Stimulated activated naive B cell treated with anti-CD40 and anti-IgM and Interleukin-4, amounts not matched to agents 10 μg/mL and 1 μg/mL and 100 μg/mL, for 72 hours (primary cell): ENCODE results near the gene SYNGR1.
"Not testable (repeated sequence)": the region's sequence is repeated elsewhere in the genome, so short reads cannot be mapped to it uniquely, and the experiment has no call there.

Experiments
- ATAC-seq, 2 donors: fragments of 150-1000 bp; cut with Tn5 transposase; replicated peaks; 2 replicates each; pipeline ENCODE4 v1.10.0; 2021; ENCODE audit warnings: moderate library complexity in 1 of 2
- DNase-seq: peaks from one replicate; pipeline ENCODE4 v3.0.0; 2021
- H3K27ac Mint-ChIP-seq: one replicate; pipeline ENCODE4 v1.8.0; 2022; ENCODE audit warnings: mild to moderate bottlenecking, mixed read lengths
- H3K27me3 Mint-ChIP-seq, 2 donors: one replicate each; pipeline ENCODE4 v1.8.0; 2022; ENCODE audit warnings: mixed read lengths in 2 of 2
- H3K36me3 Mint-ChIP-seq, 2 donors: one replicate each; pipeline ENCODE4 v1.8.0; 2022; ENCODE audit warnings: mixed read lengths in 2 of 2, mild to moderate bottlenecking in 1 of 2
- H3K4me1 Mint-ChIP-seq, 2 donors: one replicate each; pipeline ENCODE4 v1.8.0; 2022; ENCODE audit warnings: mixed read lengths in 2 of 2, mild to moderate bottlenecking in 1 of 2
- H3K4me3 Mint-ChIP-seq, 2 donors: one replicate each; pipeline ENCODE4 v1.8.0; 2022; ENCODE audit warnings: mild to moderate bottlenecking in 2 of 2, mixed read lengths in 2 of 2, moderate library complexity in 1 of 2
- H3K9me3 Mint-ChIP-seq, 2 donors: one replicate each; pipeline ENCODE4 v1.8.0; 2022; ENCODE audit warnings: mixed read lengths in 2 of 2, mild to moderate bottlenecking in 1 of 2

SYNGR1 gene

GRCh38 chr22:39408807-39409206 lies 59.0 kb downstream of the SYNGR1 start:
- ATAC-seq = no peak
- H3K27ac Mint-ChIP-seq = no peak overlapping the region
- H3K9me3 Mint-ChIP-seq = no peaks in the 10 kb centered on the region
- H3K4me1 Mint-ChIP-seq = peaks cover 23 to 40% of the 10 kb centered on the region in 2 donors
- H3K27me3 Mint-ChIP-seq = no peaks in the 10 kb centered on the region
- H3K36me3 Mint-ChIP-seq = peaks cover 7 to 14% of the 10 kb centered on the region in 2 donors
- no peak for DNase-seq
- no peak overlapping the region for H3K4me3 Mint-ChIP-seq

DNA sequence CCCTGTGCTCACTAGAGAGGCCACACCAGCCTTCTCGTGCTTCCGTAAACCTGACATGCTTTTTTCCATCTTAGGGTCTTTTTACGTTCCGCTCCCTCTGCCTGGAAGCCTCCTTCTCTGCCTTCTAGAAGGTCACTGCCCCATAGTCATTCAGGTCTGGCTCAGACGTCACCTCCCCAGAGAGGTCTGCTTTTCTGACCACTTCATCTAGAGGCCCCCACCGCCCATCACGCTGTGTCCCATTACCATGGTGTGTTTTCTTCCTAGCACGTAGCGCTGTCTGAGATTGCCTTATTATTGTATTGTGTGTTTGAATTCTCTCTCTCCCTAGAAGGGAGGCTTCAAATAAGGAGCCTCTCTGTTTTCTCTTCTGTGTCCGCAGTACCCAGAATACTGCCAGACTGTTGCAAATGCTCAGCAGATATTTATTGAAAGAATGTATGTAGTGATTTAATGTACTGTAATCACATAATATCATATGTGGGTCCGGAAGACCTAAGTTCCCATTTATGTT lies 59.8 kb downstream of the SYNGR1 start:
- DNase-seq = no peak
- peaks cover 5 to 10% of the 10 kb centered on the region in 2 donors for H3K36me3 Mint-ChIP-seq
- no peak overlapping the region for H3K27ac Mint-ChIP-seq
- ATAC-seq = no peak
- H3K27me3 Mint-ChIP-seq = no peaks in the 10 kb centered on the region
- H3K4me1 Mint-ChIP-seq = peaks cover 27 to 46% of the 10 kb centered on the region in 2 donors
- no peaks in the 10 kb centered on the region for H3K9me3 Mint-ChIP-seq
- H3K4me3 Mint-ChIP-seq = no peak overlapping the region

DNA sequence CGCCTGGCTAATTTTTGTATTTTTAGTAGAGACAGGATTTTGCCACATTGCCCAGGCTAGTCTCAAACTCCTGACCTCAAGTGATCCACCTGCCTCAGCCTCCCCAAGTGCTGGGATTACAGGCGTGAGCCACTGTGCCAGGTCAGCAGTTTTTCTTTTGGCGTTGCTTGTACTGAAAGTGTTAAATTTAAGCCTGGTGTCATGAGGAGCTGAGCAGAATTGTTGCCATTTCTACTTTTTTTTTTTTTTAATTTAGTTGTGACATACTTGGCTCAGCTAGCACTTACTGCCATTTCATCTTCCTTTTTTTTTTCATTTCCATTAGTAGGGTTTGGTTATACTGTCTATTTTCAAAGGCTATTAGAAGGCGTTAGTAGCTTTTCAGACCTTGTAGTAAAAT lies 60.5 kb downstream of the SYNGR1 start:
- Mint-ChIP-seq H3K27me3 (no peaks in the 10 kb centered on the region), H3K4me1 (peaks cover 27 to 41% of the 10 kb centered on the region in 2 donors), H3K36me3 (peaks cover 5 to 14% of the 10 kb centered on the region in 2 donors), H3K27ac (no peak overlapping the region), H3K4me3 (no peak overlapping the region), H3K9me3 (no peaks in the 10 kb centered on the region)
- ATAC-seq (no peak), DNase-seq (no peak)

- not testable (repeated sequence) for H3K9me3 Mint-ChIP-seq, ATAC-seq, H3K4me3 Mint-ChIP-seq, H3K27ac Mint-ChIP-seq, H3K27me3 Mint-ChIP-seq, DNase-seq
- Mint-ChIP-seq H3K36me3 (peaks cover 5 to 20% of the 10 kb centered on the region in 2 donors), H3K4me1 (peaks cover 24 to 35% of the 10 kb centered on the region in 2 donors)
These were observed 62.1 kb downstream of the SYNGR1 start for GRCh38 chr22:39411828-39412365.

- not testable (repeated sequence) for DNase-seq, H3K27me3 Mint-ChIP-seq, ATAC-seq, H3K9me3 Mint-ChIP-seq, H3K4me3 Mint-ChIP-seq, H3K27ac Mint-ChIP-seq
- H3K4me1 Mint-ChIP-seq = peaks cover 21 to 29% of the 10 kb centered on the region in 2 donors
- H3K36me3 Mint-ChIP-seq = peaks cover 14 to 27% of the 10 kb centered on the region in 2 donors
These were observed 63.4 kb downstream of the SYNGR1 start for GRCh38 chr22:39413204-39413603.

GRCh38 chr22:39414377-39414776 lies 64.6 kb downstream of the SYNGR1 start:
- no peak overlapping the region for H3K27ac Mint-ChIP-seq
- no peak overlapping the region for H3K4me3 Mint-ChIP-seq
- H3K4me1 Mint-ChIP-seq = peaks cover 20 to 29% of the 10 kb centered on the region in 2 donors

DNA sequence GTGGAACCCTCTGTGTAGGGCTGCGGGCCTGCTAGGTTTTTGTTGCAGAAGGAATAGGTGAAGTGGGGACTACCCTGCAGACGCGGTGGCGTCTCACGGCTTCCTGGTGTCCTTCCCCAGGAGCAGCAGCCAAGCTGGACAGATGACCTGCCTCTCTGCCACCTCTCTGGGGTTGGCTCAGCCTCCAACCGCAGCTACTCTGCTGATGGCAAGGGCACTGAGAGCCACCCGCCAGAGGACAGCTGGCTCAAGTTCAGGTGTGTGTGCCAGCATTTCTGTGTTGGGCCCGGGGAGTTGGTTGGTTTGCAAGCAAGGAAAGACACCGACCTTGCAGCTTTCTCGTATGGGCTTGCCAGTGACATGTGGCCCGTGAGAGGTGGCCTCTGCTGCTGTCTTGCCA lies 65.1 kb downstream of the SYNGR1 start:
- DNase-seq (no peak), ATAC-seq (no peak)
- H3K4me1 Mint-ChIP-seq = peaks cover 16 to 29% of the 10 kb centered on the region in 2 donors
- H3K27me3 Mint-ChIP-seq = no peaks in the 10 kb centered on the region
- no peak overlapping the region for H3K27ac Mint-ChIP-seq
- H3K9me3 Mint-ChIP-seq = no peaks in the 10 kb centered on the region
- H3K4me3 Mint-ChIP-seq = no peak overlapping the region
- H3K36me3 Mint-ChIP-seq = peaks cover 25 to 44% of the 10 kb centered on the region in 2 donors

More at GRCh38 chr22:39414377-39414776, 64.6 kb downstream of the SYNGR1 start:
- ATAC-seq (peak; percentile 34 to 54), DNase-seq (no peak)
- Mint-ChIP-seq H3K27me3 (no peaks in the 10 kb centered on the region), H3K36me3 (peaks cover 23 to 39% of the 10 kb centered on the region in 2 donors), H3K9me3 (no peaks in the 10 kb centered on the region)

DNA sequence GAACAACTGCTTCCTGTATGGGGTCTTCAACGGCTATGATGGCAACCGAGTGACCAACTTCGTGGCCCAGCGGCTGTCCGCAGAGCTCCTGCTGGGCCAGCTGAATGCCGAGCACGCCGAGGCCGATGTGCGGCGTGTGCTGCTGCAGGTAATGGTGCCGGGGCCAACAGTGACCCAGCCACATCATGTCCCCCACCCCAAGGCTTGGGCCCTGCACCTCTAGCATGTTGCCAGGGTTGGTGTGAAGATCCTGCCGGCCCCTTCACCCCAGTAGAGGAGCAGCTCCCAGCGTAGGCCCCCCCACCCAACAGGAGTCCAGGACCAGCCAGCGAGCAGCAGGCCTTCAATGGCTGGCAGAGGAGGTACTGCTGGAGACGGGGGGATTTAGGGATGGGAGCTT lies 65.7 kb downstream of the SYNGR1 start:
- H3K9me3 Mint-ChIP-seq = no peaks in the 10 kb centered on the region
- H3K27ac Mint-ChIP-seq = peak overlapping the region; percentile 71
- H3K27me3 Mint-ChIP-seq = no peaks in the 10 kb centered on the region
- no peak for DNase-seq
- no peak for ATAC-seq
- no peak overlapping the region for H3K4me3 Mint-ChIP-seq
- H3K4me1 Mint-ChIP-seq = peaks cover 16 to 27% of the 10 kb centered on the region in 2 donors
- H3K36me3 Mint-ChIP-seq = peaks cover 25 to 49% of the 10 kb centered on the region in 2 donors

GRCh38 chr22:39416319-39416718 lies 66.5 kb downstream of the SYNGR1 start:
- DNase-seq = no peak
- peaks cover 16 to 23% of the 10 kb centered on the region in 2 donors for H3K4me1 Mint-ChIP-seq
- no peak for ATAC-seq
- H3K27ac Mint-ChIP-seq = no peak overlapping the region
- no peaks in the 10 kb centered on the region for H3K27me3 Mint-ChIP-seq
- peaks cover 31 to 57% of the 10 kb centered on the region in 2 donors for H3K36me3 Mint-ChIP-seq
- no peaks in the 10 kb centered on the region for H3K9me3 Mint-ChIP-seq
- no peak overlapping the region for H3K4me3 Mint-ChIP-seq

DNA sequence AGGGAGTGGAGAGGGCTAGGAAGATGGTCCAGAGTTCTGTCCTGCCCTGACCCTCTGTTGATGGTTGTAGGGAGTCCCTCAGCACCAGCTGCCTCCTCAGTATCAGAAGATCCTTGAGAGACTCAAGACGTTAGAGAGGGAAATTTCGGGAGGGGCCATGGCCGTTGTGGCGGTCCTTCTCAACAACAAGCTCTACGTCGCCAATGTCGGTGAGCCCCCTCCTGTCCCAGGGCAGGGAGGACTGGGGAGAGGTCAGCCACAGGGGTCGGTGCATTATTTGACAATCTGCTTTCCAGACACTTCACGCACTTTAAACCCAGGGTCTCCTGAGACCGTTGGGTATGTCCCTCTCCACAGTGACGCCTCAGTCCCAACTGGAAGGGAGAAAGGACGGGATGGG lies 67.8 kb downstream of the SYNGR1 start:
- no peaks in the 10 kb centered on the region for H3K9me3 Mint-ChIP-seq
- no peak for ATAC-seq
- peaks cover 37 to 64% of the 10 kb centered on the region in 2 donors for H3K36me3 Mint-ChIP-seq
- H3K27me3 Mint-ChIP-seq = no peaks in the 10 kb centered on the region
- H3K4me1 Mint-ChIP-seq = peaks cover 8 to 15% of the 10 kb centered on the region in 2 donors
- no peak overlapping the region for H3K4me3 Mint-ChIP-seq
- DNase-seq = no peak
- H3K27ac Mint-ChIP-seq = no peak overlapping the region

DNA sequence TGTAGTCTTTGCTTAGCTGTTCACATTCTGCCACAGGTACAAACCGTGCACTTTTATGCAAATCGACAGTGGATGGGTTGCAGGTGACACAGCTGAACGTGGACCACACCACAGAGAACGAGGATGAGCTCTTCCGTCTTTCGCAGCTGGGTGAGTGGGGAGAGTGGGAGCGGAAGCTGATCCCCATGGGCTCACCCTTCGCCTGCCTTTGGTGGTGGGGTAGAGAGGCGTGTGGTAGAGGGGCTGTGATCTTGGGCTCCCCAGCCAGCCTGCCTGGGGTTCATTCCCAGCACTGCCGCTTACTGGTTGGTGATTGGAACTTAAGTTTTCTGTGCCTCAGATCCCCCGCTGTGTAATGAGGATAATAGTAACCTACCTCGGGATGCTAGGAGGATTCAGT lies 68.9 kb downstream of the SYNGR1 start:
- no peak overlapping the region for H3K27ac Mint-ChIP-seq
- ATAC-seq = no peak
- H3K4me1 Mint-ChIP-seq = peaks cover 7 to 10% of the 10 kb centered on the region in 2 donors
- no peak for DNase-seq
- no peaks in the 10 kb centered on the region for H3K27me3 Mint-ChIP-seq
- H3K36me3 Mint-ChIP-seq = peaks cover 40 to 64% of the 10 kb centered on the region in 2 donors
- H3K9me3 Mint-ChIP-seq = no peaks in the 10 kb centered on the region
- H3K4me3 Mint-ChIP-seq = no peak overlapping the region

GRCh38 chr22:39419096-39419495 lies 69.3 kb downstream of the SYNGR1 start:
- DNase-seq = no peak
- ATAC-seq = no peak
- Mint-ChIP-seq H3K4me3 (no peak overlapping the region), H3K9me3 (no peaks in the 10 kb centered on the region), H3K27ac (no peak overlapping the region), H3K4me1 (peaks cover 3 to 6% of the 10 kb centered on the region in 2 donors), H3K27me3 (no peaks in the 10 kb centered on the region), H3K36me3 (peaks cover 43 to 68% of the 10 kb centered on the region in 2 donors)

- H3K36me3 Mint-ChIP-seq = peaks cover 44 to 68% of the 10 kb centered on the region in 2 donors
- no peaks in the 10 kb centered on the region for H3K9me3 Mint-ChIP-seq
- DNase-seq (no peak), ATAC-seq (no peak)
- H3K27ac Mint-ChIP-seq = no peak overlapping the region
- no peaks in the 10 kb centered on the region for H3K4me1 Mint-ChIP-seq
- no peaks in the 10 kb centered on the region for H3K27me3 Mint-ChIP-seq
- H3K4me3 Mint-ChIP-seq = no peak overlapping the region
These were observed 70.1 kb downstream of the SYNGR1 start for GRCh38 chr22:39419911-39420310.

- Mint-ChIP-seq H3K27ac (no peak overlapping the region), H3K4me1 (no peaks in the 10 kb centered on the region)
These were observed 71.9 kb downstream of the SYNGR1 start for GRCh38 chr22:39421691-39422090.

GRCh38 chr22:39422101-39422500 lies 72.3 kb downstream of the SYNGR1 start:
- Mint-ChIP-seq H3K27me3 (no peaks in the 10 kb centered on the region), H3K4me1 (no peaks in the 10 kb centered on the region), H3K36me3 (peaks cover 46 to 58% of the 10 kb centered on the region in 2 donors), H3K4me3 (no peak overlapping the region), H3K27ac (no peak overlapping the region), H3K9me3 (no peaks in the 10 kb centered on the region)
- no peak for ATAC-seq
- DNase-seq = no peak

More at GRCh38 chr22:39421691-39422090, 71.9 kb downstream of the SYNGR1 start:
- H3K4me3 Mint-ChIP-seq = no peak overlapping the region
- DNase-seq = no peak
- no peaks in the 10 kb centered on the region for H3K27me3 Mint-ChIP-seq
- peaks cover 43 to 58% of the 10 kb centered on the region in 2 donors for H3K36me3 Mint-ChIP-seq
- no peaks in the 10 kb centered on the region for H3K9me3 Mint-ChIP-seq
- no peak for ATAC-seq
